Measurements from ENCODE around the gene GBX1. TPM values are rescaled to one million over a fixed set of nuclear protein-coding genes. Genes with fewer than 3 reads are reported as not detected.

Gene GBX1
- polyA plus RNA-seq, 1 donor from 2014 or later = not detected

DNA sequence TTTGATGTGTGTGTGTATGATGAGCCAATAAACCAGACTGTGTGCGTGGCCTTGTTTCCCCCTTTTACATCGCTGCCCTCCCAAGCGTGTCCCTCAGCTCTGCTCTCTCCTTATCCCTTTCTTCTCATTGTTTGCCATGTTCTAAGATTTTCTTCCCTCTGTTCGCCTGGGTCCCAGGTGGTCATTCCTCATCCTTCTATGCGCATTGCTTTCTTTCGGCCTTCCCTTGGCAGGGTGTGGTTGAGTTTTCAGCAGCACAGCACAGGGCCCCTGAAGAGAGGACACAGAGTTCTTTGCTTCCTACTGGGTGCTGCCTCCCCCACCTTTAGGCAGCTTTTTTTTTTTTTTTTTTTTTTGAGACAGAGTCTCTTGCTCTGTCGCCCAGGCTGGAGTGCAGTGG, 23.1 kb downstream of the GBX1 start:
- no peak for TF ChIP-seq POLR2AphosphoS5 (IDR thresholded peaks at IDR 0.05)
- no peak for TF ChIP-seq TAF1 (IDR thresholded peaks at IDR 0.05; ENCODE audit: low read depth)
- TF ChIP-seq, protein P1, sequence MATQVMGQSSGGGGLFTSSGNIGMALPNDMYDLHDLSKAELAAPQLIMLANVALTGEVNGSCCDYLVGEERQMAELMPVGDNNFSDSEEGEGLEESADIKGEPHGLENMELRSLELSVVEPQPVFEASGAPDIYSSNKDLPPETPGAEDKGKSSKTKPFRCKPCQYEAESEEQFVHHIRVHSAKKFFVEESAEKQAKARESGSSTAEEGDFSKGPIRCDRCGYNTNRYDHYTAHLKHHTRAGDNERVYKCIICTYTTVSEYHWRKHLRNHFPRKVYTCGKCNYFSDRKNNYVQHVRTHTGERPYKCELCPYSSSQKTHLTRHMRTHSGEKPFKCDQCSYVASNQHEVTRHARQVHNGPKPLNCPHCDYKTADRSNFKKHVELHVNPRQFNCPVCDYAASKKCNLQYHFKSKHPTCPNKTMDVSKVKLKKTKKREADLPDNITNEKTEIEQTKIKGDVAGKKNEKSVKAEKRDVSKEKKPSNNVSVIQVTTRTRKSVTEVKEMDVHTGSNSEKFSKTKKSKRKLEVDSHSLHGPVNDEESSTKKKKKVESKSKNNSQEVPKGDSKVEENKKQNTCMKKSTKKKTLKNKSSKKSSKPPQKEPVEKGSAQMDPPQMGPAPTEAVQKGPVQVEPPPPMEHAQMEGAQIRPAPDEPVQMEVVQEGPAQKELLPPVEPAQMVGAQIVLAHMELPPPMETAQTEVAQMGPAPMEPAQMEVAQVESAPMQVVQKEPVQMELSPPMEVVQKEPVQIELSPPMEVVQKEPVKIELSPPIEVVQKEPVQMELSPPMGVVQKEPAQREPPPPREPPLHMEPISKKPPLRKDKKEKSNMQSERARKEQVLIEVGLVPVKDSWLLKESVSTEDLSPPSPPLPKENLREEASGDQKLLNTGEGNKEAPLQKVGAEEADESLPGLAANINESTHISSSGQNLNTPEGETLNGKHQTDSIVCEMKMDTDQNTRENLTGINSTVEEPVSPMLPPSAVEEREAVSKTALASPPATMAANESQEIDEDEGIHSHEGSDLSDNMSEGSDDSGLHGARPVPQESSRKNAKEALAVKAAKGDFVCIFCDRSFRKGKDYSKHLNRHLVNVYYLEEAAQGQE (IDR thresholded peaks at IDR 0.05; ENCODE audit: borderline replicate concordance) = no peak
- TF ChIP-seq, protein P2, sequence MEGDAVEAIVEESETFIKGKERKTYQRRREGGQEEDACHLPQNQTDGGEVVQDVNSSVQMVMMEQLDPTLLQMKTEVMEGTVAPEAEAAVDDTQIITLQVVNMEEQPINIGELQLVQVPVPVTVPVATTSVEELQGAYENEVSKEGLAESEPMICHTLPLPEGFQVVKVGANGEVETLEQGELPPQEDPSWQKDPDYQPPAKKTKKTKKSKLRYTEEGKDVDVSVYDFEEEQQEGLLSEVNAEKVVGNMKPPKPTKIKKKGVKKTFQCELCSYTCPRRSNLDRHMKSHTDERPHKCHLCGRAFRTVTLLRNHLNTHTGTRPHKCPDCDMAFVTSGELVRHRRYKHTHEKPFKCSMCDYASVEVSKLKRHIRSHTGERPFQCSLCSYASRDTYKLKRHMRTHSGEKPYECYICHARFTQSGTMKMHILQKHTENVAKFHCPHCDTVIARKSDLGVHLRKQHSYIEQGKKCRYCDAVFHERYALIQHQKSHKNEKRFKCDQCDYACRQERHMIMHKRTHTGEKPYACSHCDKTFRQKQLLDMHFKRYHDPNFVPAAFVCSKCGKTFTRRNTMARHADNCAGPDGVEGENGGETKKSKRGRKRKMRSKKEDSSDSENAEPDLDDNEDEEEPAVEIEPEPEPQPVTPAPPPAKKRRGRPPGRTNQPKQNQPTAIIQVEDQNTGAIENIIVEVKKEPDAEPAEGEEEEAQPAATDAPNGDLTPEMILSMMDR (IDR thresholded peaks at IDR 0.05; ENCODE audit: poor library complexity, severe bottlenecking) = no peak
- no peak for TF ChIP-seq MXI1 (conservative IDR thresholded peaks at IDR 0.05; ENCODE audit: poor library complexity, severe bottlenecking)
- no peak for TF ChIP-seq SMC3 (conservative IDR thresholded peaks at IDR 0.05; ENCODE audit: poor library complexity)
- no peak for TF ChIP-seq RAD21 (conservative IDR thresholded peaks at IDR 0.05)
- TF ChIP-seq EP300 (conservative IDR thresholded peaks at IDR 0.05; ENCODE audit: poor library complexity, severe bottlenecking) = no peak
- TF ChIP-seq EZH2 (IDR thresholded peaks at IDR 0.05; ENCODE audit: borderline replicate concordance, insufficient read depth, low read length, poor library complexity, severe bottlenecking) = no peak
- Histone ChIP-seq H3K4me2 (ENCODE audit: low read length) (no peak overlapping the region), H3K4me3 (ENCODE audit: low read length) (no peak overlapping the region), H3K79me2 (replicated peaks; ENCODE audit: insufficient read depth, low read length) (no peaks in the 10 kb centered on the region), H3K27ac (ENCODE audit: low read length) (no peak overlapping the region), H4K20me1 (ENCODE audit: insufficient read depth) (no peaks in the 10 kb centered on the region), H3K9ac (ENCODE audit: low read length) (no peak overlapping the region), H3K9me2 (ENCODE audit: insufficient read depth, low read length) (no peaks in the 10 kb centered on the region), H2AFZ (ENCODE audit: low read depth, low read length) (no peak overlapping the region), H3F3A (ENCODE audit: insufficient read depth, low read length, poor library complexity, severe bottlenecking) (no peaks in the 10 kb centered on the region), H3K36me3 (ENCODE audit: insufficient read depth, low read length) (peaks cover 4% of the 10 kb centered on the region), H3K9me3 (ENCODE audit: low read length) (no peaks in the 10 kb centered on the region), H3K27me3 (ENCODE audit: insufficient read depth, low read depth, low read length) (no peaks in the 10 kb centered on the region)

DNA sequence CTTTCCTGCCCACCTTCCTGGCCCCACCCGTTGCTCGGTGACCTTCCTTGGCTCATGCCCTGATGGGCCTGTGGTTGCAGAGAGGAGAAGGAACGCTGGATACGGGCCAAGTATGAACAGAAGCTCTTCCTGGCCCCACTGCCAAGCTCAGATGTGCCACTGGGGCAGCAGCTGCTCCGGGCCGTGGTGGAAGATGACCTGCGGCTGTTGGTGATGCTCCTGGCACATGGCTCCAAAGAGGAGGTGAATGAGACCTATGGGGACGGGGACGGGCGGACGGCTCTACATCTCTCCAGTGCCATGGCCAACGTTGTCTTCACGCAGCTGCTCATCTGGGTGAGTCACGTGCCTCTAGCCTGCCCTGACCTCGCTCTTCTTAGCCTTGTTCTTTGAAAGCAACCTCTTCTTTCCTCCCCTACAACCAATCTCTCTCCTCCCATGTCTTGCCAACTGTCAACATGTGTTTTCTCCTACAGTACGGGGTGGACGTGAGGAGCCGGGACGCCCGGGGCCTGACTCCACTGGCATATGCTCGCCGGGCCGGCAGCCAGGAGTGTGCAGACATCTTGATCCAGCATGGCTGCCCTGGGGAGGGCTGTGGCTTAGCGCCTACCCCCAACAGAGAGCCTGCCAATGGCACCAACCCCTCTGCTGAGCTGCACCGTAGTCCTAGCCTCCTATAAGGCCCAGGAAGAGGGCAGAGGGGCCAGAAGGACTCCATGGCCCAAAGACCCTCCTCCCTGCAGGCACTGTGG, 24.1 kb downstream of the GBX1 start:
- Histone ChIP-seq H2AFZ (ENCODE audit: low read depth, low read length) (no peak overlapping the region), H3K4me2 (ENCODE audit: low read length) (no peak overlapping the region), H3K27me3 (ENCODE audit: insufficient read depth, low read depth, low read length) (no peaks in the 10 kb centered on the region), H3K9me3 (ENCODE audit: low read length) (no peaks in the 10 kb centered on the region), H3K27ac (ENCODE audit: low read length) (no peak overlapping the region), H4K20me1 (ENCODE audit: insufficient read depth) (no peaks in the 10 kb centered on the region), H3F3A (ENCODE audit: insufficient read depth, low read length, poor library complexity, severe bottlenecking) (no peaks in the 10 kb centered on the region), H3K36me3 (ENCODE audit: insufficient read depth, low read length) (peaks cover 4% of the 10 kb centered on the region), H3K4me3 (ENCODE audit: low read length) (no peak overlapping the region), H3K79me2 (replicated peaks; ENCODE audit: insufficient read depth, low read length) (no peaks in the 10 kb centered on the region), H3K9me2 (ENCODE audit: insufficient read depth, low read length) (no peaks in the 10 kb centered on the region), H3K9ac (ENCODE audit: low read length) (no peak overlapping the region)
- no peak for TF ChIP-seq EP300 (conservative IDR thresholded peaks at IDR 0.05; ENCODE audit: poor library complexity, severe bottlenecking)
- no peak for TF ChIP-seq TAF1 (IDR thresholded peaks at IDR 0.05; ENCODE audit: low read depth)
- TF ChIP-seq MXI1 (conservative IDR thresholded peaks at IDR 0.05; ENCODE audit: poor library complexity, severe bottlenecking) = no peak
- no peak for TF ChIP-seq POLR2AphosphoS5 (IDR thresholded peaks at IDR 0.05)
- TF ChIP-seq RAD21 (conservative IDR thresholded peaks at IDR 0.05) = no peak
- TF ChIP-seq, protein P1 (IDR thresholded peaks at IDR 0.05; ENCODE audit: borderline replicate concordance) = no peak
- no peak for TF ChIP-seq EZH2 (IDR thresholded peaks at IDR 0.05; ENCODE audit: borderline replicate concordance, insufficient read depth, low read length, poor library complexity, severe bottlenecking)
- TF ChIP-seq, protein P2 (IDR thresholded peaks at IDR 0.05; ENCODE audit: poor library complexity, severe bottlenecking) = no peak
- no peak for TF ChIP-seq SMC3 (conservative IDR thresholded peaks at IDR 0.05; ENCODE audit: poor library complexity)

Measured in neural cell (in vitro differentiated cells).